GM18505 (cell line): ENCODE data around the gene IKBKG.
"Not testable (repeated sequence)": the region's sequence is repeated elsewhere in the genome, so short reads cannot be mapped to it uniquely, and the experiment has no call there.

Source experiments
- ATAC-seq: cut with Tn5 transposase; IDR thresholded peaks from one replicate; pipeline ENCODE4 v1.9.1; 2021; ENCODE audit not compliant: unreplicated experiment
- POLR2A ChIP-seq: IDR thresholded peaks from 4 replicates; pipeline ENCODE4 v1.6.1; 2011; ENCODE audit warnings: borderline replicate concordance; ENCODE audit not compliant: insufficient read depth, insufficient read length; ENCODE audit errors: extremely low read depth

IKBKG gene

GRCh38 chrX:154539077-154539476 is 8.3 kb upstream of the IKBKG start:
- ATAC-seq: no peak
- no peak for TF ChIP-seq POLR2A

- ATAC-seq: not testable (repeated sequence)
Observed at GRCh38 chrX:154540365-154540764, 7.1 kb upstream of the IKBKG start.

- no peak for TF ChIP-seq POLR2A
- no peak for ATAC-seq
Observed at GRCh38 chrX:154540897-154541535, 6.4 kb upstream of the IKBKG start.

- no peak for ATAC-seq
Observed at GRCh38 chrX:154541589-154541895, 5.9 kb upstream of the IKBKG start.

GRCh38 chrX:154541896-154542722 is 5.3 kb upstream of the IKBKG start:
- no peak for TF ChIP-seq POLR2A
- no peak for ATAC-seq

More at GRCh38 chrX:154541589-154541895, 5.9 kb upstream of the IKBKG start:
- no peak for TF ChIP-seq POLR2A

- TF ChIP-seq POLR2A: no peak
- no peak for ATAC-seq
Observed at GRCh38 chrX:154542723-154543424, 4.5 kb upstream of the IKBKG start.

GRCh38 chrX:154545673-154546274 is 1.6 kb upstream of the IKBKG start:
- no peak for TF ChIP-seq POLR2A
- no peak for ATAC-seq

- TF ChIP-seq POLR2A: peak; percentile 74
- peak; percentile 52 for ATAC-seq
Observed at GRCh38 chrX:154546354-154547244, 821 bp upstream of the IKBKG start, which contains the start of gene G6PD. G6PD (minus strand) TSS chrX:154546846; CDS start chrX:154546155, 691 bp downstream.

- no peak for TF ChIP-seq POLR2A
- no peak for ATAC-seq
Observed at GRCh38 chrX:154548028-154548316, 552 bp downstream of the IKBKG start.

- no peak for ATAC-seq
- TF ChIP-seq POLR2A: no peak
Observed at GRCh38 chrX:154549766-154550165, 2.3 kb downstream of the IKBKG start.

- not testable (repeated sequence) for ATAC-seq
Observed at GRCh38 chrX:154552112-154552806, 4.8 kb downstream of the IKBKG start.

GRCh38 chrX:154558060-154558690 is 10.8 kb downstream of the IKBKG start:
- ATAC-seq: not testable (repeated sequence)

- not testable (repeated sequence) for ATAC-seq
Observed at GRCh38 chrX:154558896-154559295, 11.5 kb downstream of the IKBKG start.

GRCh38 chrX:154560326-154560725 is 12.9 kb downstream of the IKBKG start:
- not testable (repeated sequence) for ATAC-seq

GRCh38 chrX:154562295-154562694 is 14.9 kb downstream of the IKBKG start:
- ATAC-seq: not testable (repeated sequence)

GRCh38 chrX:154570361-154570760 is 22.9 kb downstream of the IKBKG start:
- not testable (repeated sequence) for ATAC-seq

GRCh38 chrX:154573061-154573460 is 25.6 kb downstream of the IKBKG start:
- ATAC-seq: not testable (repeated sequence)

GRCh38 chrX:154575076-154575475 is 27.7 kb downstream of the IKBKG start:
- ATAC-seq: not testable (repeated sequence)

GRCh38 chrX:154582994-154583393 is 35.6 kb downstream of the IKBKG start:
- not testable (repeated sequence) for ATAC-seq
